GM12891 (cell line): ENCODE measurements around the gene STMN3.
"Not testable (repeated sequence)": the region's sequence is repeated elsewhere in the genome, so short reads cannot be mapped to it uniquely, and the experiment has no call there.

Source experiments
- DNase-seq: peaks from one replicate; pipeline ENCODE4 v3.0.0; 2011; ENCODE audit warnings: low spot score; ENCODE audit not compliant: insufficient read length
- FAIRE-seq: peaks from 2 replicates; lab custom pipeline; 2011; peaks lifted over from hg19 to GRCh38; lab: Jason Lieb, UNC
- PAX5 ChIP-seq: IDR thresholded peaks from 2 replicates; pipeline ENCODE4 v1.6.1; 2011; ENCODE audit warnings: low read length, moderate library complexity, mild to moderate bottlenecking; ENCODE audit not compliant: insufficient read depth, severe bottlenecking
- POLR2A ChIP-seq: IDR thresholded peaks from 2 replicates; pipeline ENCODE4 v1.6.1; 2011; ENCODE audit warnings: low read depth, low read length, control low read depth
- POLR2AphosphoS5 ChIP-seq: IDR thresholded peaks from 2 replicates; pipeline ENCODE4 v1.6.1; 2011; ENCODE audit warnings: low read depth, low read length, control low read depth
- POU2F2 ChIP-seq: IDR thresholded peaks from 2 replicates; pipeline ENCODE4 v1.6.1; 2011; ENCODE audit warnings: low read depth, mild to moderate bottlenecking, control low read depth, low read length, moderate library complexity
- SPI1 ChIP-seq: IDR thresholded peaks from 2 replicates; pipeline ENCODE4 v1.6.1; 2011; ENCODE audit warnings: low read depth, low read length, control low read depth
- TAF1 ChIP-seq: IDR thresholded peaks from 2 replicates; pipeline ENCODE4 v1.6.1; 2011; ENCODE audit warnings: low read depth, low read length, control low read depth

The STMN3 gene

GRCh38 chr20:63624486-63624885 lies 28.7 kb downstream of the STMN3 start:
- no peak for DNase-seq
- TF ChIP-seq PAX5 (no peak), POLR2A (no peak), POU2F2 (no peak), TAF1 (no peak), POLR2AphosphoS5 (no peak), SPI1 (no peak)
- FAIRE-seq = no peak

- no peak for DNase-seq
- no peak for FAIRE-seq
- TF ChIP-seq POU2F2 (no peak), POLR2A (no peak), PAX5 (no peak), TAF1 (no peak), SPI1 (no peak), POLR2AphosphoS5 (no peak)
Observed at GRCh38 chr20:63622732-63623131, 30.5 kb downstream of the STMN3 start.

- no peak for TF ChIP-seq POU2F2
- TF ChIP-seq SPI1 = no peak
- TF ChIP-seq TAF1 = no peak
- TF ChIP-seq POLR2AphosphoS5 = no peak
- no peak for TF ChIP-seq POLR2A
- no peak for TF ChIP-seq PAX5
- DNase-seq (no peak), FAIRE-seq (no peak)
Observed at GRCh38 chr20:63622096-63622495, 31.1 kb downstream of the STMN3 start.

- no peak for TF ChIP-seq PAX5
- no peak for TF ChIP-seq POLR2A
- no peak for TF ChIP-seq POU2F2
- TF ChIP-seq SPI1 = no peak
- FAIRE-seq = no peak
Observed at GRCh38 chr20:63620991-63621390, 32.2 kb downstream of the STMN3 start.

GRCh38 chr20:63619505-63619904 lies 33.7 kb downstream of the STMN3 start:
- FAIRE-seq (no peak), DNase-seq (no peak)
- no peak for TF ChIP-seq POU2F2
- TF ChIP-seq PAX5 = no peak
- TF ChIP-seq TAF1 = no peak
- no peak for TF ChIP-seq SPI1
- TF ChIP-seq POLR2AphosphoS5 = no peak
- no peak for TF ChIP-seq POLR2A

More at GRCh38 chr20:63620991-63621390, 32.2 kb downstream of the STMN3 start:
- no peak for DNase-seq

GRCh38 chr20:63619086-63619485 lies 34.1 kb downstream of the STMN3 start:
- no peak for TF ChIP-seq POLR2AphosphoS5
- TF ChIP-seq POU2F2 = no peak
- TF ChIP-seq TAF1 = no peak
- TF ChIP-seq PAX5 = no peak
- TF ChIP-seq SPI1 = no peak
- TF ChIP-seq POLR2A = no peak
- FAIRE-seq = no peak
- no peak for DNase-seq

- no peak for TF ChIP-seq TAF1
- TF ChIP-seq PAX5 = no peak
- no peak for TF ChIP-seq POLR2AphosphoS5
- no peak for TF ChIP-seq POU2F2
- TF ChIP-seq POLR2A = no peak
- TF ChIP-seq SPI1 = no peak
- DNase-seq (no peak), FAIRE-seq (no peak)
Observed at GRCh38 chr20:63618291-63618980, 34.8 kb downstream of the STMN3 start.

- FAIRE-seq (no peak), DNase-seq (no peak)
- TF ChIP-seq POU2F2 (no peak), PAX5 (no peak), TAF1 (no peak), SPI1 (no peak), POLR2AphosphoS5 (no peak), POLR2A (no peak)
Observed at GRCh38 chr20:63617876-63618265, 35.4 kb downstream of the STMN3 start.

GRCh38 chr20:63617092-63617875 lies 35.9 kb downstream of the STMN3 start:
- no peak for FAIRE-seq
- no peak for DNase-seq
- peak; percentile 96 for TF ChIP-seq PAX5
- no peak for TF ChIP-seq POLR2A

- DNase-seq, FAIRE-seq: not testable (repeated sequence)
Observed at GRCh38 chr20:63613863-63614594, 39.2 kb downstream of the STMN3 start.
